HG03108 (cell line): ENCODE measurements around the gene SPRYD7.
"Not testable (repeated sequence)": the region's sequence is repeated elsewhere in the genome, so short reads cannot be mapped to it uniquely, and the experiment has no call there.

Experiments used
- ATAC-seq: cut with Tn5 transposase; IDR thresholded peaks from one replicate; pipeline ENCODE4 v1.9.1; 2021; ENCODE audit warnings: moderate library complexity; ENCODE audit not compliant: unreplicated experiment

SPRYD7 gene

DNA sequence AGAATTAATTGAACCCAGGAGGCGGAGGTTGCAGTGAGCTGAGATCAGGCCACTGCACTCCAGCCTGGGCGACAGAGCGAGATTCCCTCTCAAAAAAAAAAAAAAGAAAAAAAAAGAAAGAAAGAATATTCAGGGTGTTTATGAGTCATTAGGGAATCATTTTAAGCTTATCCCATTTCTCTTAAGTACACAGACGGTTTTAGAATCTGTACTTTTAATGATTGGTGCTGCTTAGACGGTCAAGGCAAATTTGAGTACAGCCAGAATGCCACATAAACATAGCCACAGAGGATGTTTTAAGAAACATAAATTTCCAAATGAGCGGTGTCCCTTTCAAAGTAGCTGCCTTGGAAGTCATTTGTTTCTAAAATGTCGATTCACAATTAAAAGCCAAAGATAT is 2.6 kb downstream of the SPRYD7 start:
- no peak for ATAC-seq

DNA sequence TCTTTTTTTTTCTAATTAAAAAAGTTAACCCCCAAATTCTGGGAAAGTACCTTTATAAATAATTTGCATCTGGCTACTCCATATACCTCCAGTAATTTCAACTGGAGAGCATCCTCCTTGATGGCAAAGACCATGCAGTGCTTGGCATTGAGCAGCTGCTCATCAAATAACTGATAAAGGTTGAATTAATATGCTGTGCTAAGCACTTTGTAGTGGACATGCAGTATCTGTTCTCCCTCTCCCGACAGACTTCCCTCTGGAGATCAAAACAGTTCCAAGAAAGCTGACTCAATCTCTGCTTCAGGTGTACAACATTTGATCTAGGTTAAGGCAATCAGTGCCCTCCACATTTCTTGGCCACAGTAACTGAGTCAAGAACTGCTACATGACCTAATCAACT is 3.3 kb downstream of the SPRYD7 start:
- no peak for ATAC-seq

DNA sequence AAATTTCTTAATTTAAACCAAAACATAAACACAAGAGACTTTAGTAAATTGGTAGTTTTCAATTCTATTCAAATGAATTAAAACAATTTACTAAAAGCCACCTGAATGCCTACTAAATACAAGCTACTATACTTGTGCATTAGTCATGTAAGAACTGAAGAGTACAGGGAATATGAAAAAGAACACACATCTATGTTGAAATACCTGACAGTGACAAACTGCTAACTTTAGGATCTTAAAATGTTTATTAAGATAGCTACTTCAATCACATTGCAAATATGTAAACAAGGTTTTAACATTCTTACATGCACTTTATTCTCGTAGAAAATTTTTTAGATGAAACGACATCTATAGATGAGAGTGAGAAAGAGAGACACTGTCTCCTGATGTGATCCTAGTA is 4.1 kb downstream of the SPRYD7 start:
- ATAC-seq = no peak

DNA sequence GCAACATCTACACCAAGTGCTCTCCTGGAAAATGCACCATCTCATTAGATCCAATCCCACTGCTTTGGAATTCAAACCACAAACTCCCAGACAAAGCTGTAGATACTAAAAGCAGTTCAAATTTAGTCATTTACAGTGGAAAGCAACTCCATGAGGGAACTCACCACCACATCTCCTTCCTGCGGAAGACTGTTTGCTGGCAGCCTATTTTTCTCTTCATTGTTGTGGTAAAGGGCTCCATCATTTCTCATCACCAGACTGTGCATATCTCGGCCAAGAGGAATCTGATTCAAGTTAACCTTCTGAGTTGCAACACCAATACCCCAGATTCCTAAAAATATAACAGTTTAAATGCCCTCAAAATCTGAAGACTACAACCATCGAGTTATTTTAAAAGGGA is 8.4 kb downstream of the SPRYD7 start:
- ATAC-seq = no peak

DNA sequence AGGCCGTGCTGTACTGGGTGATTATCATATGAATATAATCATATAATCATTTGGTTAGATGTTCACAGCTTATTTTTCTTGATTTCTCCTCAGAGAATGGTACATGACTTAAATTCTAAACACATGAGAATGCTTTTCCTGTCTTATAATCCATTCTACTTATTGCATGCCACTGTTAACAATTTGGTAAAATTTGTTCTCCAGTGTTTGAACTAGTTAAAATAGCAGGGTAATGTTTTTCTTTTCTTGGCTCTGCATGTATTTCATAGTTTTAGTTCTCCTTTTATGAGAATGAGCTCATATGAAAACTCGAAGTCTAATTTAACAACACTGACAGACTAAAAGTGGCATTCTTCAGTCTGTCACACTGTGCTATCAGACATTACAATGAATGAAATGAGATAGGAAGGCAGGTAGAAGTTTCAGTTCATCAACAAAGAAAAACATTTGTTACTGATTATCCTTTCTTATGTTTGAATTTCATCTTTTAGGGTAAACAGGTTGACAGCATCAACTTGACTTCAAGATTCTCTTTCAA is 10.2 kb downstream of the SPRYD7 start:
- ATAC-seq = no peak

DNA sequence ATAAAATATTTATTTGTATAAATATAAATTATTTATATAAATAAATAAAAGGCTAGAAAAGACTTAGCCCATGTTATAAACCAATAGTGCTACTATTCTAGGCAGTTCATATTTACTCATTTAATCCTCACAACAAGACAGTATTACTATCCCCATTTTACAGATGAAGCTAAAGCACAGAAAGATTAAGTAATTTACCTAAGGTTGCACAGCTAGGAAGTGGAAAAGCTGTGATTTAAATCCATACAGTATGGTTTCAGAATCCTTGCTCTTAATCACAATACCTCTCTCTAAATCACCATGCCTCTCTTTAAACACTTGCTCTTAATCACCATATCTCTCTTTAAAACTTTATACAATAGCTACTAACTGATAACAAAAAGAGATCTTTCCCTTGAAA is 13.8 kb downstream of the SPRYD7 start:
- no peak for ATAC-seq

DNA sequence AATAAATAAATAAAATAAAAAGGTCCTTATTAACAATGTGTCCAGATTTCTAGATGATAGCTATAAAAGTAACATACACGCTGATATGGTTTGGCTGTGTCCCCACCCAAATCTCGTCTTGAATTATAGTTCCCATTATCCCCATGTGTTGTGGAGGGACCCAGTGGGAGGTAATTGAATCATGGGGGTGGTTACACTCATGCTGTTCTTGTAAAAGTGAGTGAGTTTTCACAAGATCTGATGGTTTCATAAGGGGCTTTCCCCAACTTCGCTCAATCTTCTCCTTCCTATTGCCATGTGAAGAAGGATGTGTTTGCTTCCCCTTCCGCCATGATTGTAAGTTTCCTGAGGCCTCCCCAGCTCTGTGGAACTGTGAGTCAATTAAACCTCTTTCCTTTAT is 15.2 kb downstream of the SPRYD7 start:
- not testable (repeated sequence) for ATAC-seq

DNA sequence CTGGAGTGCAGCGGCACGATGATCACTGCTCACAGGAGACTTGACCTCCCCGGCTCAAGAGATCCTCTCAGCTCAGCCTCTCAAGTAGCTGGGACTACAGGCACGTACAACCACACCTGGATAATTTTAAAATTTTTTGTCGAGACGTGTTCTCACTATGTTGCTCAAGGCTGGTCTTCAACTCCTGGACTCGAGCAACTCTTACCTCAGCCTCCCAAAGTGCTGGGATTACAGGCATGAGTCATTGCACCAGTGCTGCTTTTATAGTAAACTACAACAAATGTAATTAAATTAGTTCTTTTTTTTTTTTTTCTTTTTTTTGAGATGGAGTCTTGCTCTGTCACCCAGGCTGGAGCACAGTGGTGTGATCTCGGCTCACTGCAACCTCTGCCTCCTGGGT is 18.0 kb downstream of the SPRYD7 start:
- ATAC-seq = not testable (repeated sequence)

DNA sequence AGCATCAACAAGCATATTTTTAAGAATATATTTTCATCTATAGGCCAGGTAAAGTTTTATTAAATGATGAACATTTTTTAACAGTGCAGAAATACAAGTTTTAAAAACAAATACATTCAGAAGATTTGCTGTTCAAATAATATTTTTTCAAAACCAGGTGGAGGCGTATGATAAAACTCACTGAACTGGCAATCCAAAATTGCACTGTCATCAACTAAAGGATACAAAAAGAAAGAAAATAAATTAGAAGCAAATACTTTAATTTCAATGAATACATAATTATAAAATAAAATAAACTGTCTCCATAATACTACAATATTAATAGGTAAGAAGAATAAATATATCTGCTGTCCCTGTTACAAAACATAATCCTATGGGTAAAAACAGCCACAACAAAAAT is 21.2 kb downstream of the SPRYD7 start:
- no peak for ATAC-seq

DNA sequence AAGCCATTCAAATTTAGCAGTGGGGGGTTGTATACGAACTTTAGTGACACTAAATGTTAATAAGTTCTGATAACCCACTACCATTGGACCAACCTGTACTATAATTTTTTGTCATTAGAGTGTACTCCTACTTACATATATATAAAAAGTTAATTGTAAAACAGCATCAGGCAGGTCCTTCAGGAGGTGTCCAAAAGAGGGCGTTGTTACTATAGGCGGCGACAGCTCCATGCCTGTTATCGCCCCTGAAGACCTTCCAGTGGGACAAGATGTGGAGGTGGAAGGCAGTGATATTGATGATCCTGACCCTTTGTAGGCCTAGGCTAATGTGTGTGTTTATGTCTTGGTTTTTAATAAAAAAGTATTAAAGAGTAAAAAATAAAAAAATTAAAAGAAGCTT is 27.5 kb downstream of the SPRYD7 start:
- ATAC-seq = no peak

DNA sequence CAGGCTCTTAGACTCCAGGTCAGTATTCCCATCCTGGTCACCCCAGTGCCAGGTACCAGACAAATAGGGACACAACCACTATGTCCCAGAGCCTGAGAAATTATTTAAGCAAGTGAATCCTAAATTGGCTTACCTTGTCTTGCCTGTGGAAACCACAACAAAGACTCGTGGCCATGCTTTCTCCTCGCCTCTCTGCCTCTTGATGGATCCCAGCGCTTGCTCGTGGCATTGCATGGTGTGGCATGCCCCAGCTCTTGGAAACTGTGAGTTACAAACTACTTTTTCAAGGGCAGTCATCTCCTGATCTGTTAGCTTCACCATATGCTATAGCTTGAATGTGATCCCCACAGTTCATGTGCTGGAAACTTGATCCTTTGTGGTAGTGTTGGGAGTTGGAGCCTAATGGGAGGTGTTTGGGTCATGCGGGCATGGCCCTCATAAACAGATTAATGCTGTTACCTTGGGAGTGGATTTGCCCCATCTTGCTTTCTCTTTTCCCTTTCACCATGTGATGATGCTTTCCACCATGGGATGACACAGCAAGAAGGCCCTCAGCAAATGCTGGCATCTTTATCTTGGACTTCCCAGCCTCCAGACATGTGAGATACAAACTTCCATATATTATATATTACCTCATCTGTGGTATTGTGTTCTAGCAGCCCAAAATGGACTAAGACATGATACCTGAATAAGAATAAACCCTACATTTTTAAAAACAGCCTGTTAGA is 31.2 kb downstream of the SPRYD7 start:
- ATAC-seq = no peak

DNA sequence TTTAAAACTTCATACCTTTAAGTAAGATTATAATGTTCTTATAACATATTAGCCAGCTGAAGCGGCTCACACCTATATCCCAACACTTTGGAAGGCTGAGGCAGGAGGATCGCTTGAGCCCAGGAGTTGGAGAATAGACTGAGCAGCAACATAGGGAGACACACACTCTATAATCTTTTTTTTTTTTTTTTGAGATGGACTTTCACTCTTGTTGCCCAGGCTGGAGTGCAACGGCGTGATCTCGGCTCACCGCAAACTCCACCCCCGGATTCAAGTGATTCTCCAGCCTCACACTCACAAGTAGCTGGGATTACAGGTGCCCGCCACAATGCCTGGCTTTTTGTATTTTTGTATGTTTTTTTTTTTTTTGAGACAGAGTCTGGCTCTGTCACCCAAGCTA is 37.3 kb downstream of the SPRYD7 start:
- no peak for ATAC-seq

DNA sequence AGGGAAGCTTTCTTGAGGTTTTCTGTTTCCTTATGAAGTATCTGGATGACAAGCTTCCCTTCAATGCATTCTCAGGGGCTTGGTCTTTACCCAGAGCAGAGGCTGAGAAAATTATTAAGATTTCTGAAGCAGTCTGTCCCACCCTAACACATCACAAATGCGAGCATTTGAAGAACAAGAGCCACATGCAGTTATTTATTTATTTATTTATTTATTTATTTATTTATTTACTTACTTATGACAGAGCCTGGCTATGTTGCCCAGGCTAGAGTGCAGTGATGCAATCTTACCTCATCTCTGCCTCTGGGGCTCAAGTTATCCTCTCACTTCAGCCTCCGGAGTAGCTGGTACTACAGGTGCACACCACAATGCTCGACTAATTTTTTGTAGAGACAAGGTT is 38.4 kb downstream of the SPRYD7 start:
- no peak for ATAC-seq

DNA sequence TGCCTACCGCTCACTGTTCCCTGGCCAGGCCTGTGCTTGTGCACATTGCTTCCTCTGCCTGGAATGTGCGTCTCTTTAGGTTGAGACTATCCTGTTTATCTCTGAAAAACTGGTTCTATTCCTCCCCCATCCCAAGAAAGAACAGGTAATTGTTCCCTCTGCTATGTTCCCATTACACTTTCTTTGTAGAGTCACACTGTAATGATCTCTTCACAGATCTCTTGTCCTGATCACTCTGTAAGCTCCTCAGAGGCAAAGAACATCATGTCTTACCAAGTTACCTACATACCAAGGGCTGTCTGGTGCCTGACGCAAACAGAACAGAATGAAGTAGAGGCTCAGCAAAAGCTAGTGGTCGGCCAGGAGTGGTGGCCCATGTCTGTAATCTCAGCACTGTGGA is 40.3 kb downstream of the SPRYD7 start:
- ATAC-seq = no peak

DNA sequence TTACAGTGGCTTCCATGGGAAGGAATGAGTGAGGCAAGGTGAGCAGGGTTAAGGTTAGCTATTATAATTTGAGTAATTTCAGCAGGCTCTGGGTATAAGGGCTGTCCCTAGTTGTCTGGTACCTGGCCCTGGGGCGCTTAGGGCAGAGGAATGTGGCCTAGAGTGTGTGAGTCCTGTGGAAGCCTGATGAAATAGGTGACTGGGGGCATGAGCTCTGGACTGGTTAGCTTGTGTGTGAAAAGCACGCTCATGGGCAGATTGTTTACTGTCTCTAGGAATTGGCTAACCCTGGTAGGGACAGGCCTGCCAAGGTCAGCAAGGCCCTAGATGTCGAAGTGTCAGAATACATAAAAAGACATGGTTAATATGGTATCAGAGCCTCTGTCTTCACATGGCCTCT is 42.5 kb downstream of the SPRYD7 start:
- no peak for ATAC-seq

DNA sequence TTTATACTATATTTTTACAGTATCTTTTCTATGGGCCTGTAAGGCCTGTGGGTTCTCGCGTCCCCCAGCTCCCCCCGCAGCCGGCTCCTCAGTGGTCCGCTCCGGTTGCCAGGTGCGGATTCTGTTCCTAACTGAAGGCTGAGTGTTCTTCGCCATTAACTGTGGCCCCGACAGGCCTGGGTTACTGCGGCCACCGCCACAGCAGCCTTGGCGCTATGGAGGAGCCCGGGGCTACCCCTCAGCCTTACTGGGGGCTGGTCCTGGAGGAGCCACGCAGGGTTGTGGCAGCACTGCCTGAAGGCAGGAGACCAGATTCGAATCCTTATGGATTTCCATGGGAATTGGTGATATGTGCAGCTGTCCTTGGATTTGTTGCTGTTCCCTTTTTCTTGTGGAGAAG is 45.8 kb downstream of the SPRYD7 start:
- ATAC-seq = no peak

DNA sequence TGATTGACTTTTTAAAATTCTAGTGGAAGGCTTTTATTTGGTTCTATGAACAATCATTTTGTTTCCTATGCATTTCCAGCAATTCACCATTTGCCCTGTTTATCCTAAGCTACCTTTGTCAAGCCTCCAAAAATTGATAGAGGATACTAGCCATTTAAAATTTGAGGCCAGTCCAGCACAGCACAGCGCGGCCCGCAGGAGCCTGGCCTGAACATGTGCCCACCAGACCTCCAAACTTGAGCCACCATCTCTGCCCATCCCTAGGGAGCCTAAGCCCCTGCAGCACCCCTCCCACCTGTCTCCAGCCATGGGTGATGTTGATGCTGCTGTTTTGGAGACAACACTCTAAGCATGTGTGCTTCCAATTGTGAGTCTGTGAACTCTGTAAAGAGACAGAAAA is 57.5 kb downstream of the SPRYD7 start:
- no peak for ATAC-seq

DNA sequence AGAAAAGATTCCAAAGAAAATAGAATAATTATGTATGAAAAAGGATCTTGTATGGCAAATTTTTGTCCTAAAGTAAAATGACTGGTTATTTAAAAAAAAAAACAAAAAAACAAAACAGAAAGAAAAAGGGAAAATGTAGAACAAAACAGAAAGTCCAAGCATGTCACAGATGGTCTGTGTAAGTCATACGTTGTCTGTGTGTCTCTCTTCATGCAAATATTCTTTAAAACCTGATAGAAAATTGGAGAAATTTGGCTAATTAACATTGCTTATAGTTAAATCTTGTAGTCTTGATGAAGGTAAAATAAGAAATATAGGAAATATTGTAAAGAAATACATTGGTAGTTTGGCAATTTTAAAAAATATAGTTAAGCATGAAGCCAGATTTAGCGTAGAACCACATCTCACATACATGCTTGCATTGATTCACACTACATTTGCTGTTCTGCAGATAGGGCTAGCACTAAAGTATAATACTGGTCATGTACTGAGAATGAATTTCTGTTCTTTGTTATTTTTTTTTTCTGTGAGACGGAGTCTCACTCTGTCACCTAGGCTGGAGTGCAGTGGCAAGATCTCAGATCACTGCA is 58.4 kb downstream of the SPRYD7 start:
- ATAC-seq = no peak

DNA sequence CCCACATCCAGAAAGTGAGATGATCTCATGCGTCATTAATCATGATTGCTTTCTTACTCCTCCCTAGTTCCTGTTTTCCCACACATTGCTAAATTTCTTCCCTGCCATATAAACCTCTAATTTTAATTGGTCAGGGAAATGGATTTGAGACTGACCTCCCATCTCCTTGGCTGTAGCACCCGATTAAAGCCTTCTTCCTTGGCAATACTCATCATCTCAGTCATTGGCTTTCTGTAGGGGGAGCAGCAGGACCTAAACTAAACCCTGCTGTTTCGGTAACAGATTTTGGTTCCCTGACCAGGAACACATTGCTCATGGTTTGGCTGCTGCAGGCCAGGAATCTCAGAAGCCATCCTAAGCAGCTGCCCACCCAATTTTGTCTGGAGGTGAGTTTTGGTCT is 61.7 kb downstream of the SPRYD7 start:
- ATAC-seq = no peak

DNA sequence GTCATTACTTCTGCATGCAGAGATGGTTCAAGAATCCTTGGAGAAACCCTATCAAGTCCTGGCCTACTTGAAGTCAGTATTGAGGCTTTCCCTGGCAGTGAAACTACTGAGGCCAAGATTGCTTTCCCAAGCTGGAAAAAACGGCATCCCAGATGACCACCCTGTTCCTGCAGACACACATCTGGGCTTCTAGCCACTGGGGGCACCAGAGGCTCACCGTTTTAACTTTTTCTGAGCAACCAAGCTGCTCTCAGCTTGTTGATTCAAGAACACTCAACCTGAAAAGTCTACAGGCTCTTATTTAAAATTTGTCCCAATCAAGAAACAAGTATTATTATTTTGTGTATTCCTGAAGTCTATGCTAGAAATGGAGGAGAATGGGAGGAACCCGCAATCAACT is 66.6 kb downstream of the SPRYD7 start:
- ATAC-seq = no peak

DNA sequence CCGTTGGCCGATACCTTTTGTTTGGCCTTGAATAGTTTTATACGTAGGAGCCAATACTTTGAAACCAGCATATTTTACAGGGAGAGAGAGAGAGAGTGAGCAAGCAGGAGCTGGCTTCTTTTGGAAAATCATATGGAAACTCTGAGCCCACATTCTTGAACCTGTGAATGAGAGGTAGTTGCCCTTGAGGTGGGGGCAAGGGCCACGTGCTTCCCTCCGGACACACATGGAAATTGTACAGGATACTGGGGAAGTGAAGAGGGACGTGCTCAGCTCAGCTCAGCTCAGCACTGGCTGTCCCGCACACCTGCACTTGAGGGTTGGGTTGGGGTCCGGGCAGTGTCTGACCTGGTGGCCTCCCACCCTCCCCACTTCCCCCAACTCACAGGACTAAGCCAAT is 68.3 kb downstream of the SPRYD7 start:
- ATAC-seq = no peak

DNA sequence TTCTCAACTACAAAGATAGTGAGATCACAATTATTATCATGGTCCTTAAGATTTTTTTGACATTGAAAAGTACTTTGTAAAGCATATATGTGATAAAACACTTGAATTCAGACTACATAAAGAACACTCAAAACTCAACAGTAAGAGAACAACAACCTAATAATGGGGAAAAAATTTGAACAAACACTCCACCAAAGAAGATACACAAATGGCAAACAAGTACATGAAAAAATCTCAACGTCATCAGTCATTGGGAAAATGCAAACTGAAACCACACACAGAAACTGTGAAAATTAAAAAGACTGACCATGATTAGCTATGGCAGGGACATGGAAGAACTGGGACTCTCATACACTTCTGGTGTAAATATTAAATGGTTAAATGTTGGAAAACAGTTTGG is 70.9 kb downstream of the SPRYD7 start:
- no peak for ATAC-seq

DNA sequence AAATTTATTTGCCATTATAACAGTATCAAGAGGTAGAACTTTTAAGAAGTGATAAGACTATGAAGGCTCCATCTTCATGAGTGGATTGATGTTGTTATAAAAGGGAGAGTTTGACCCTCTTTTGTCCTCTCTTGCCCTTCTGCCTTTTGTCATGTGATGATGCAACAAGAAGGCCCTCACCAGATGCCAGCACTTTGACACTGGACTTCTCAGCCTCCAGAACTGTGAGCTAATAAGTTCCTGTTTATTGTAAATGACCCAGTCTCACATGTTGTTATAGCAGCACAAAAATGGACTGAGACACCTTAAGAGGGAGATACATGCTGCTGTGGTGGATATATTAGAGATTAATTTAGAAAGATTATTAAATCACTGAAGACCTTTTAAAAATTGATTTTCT is 71.6 kb downstream of the SPRYD7 start:
- no peak for ATAC-seq
